22Rv1 (cell line): ENCODE results near the gene ICAM4.

Experiments
- CTCF ChIP-seq: fragments of 450-650 bp; IDR thresholded peaks from 2 replicates; pipeline ENCODE4 v1.5.1; 2017; ENCODE audit warnings: mild to moderate bottlenecking
- ZFX ChIP-seq: fragments of 450-650 bp; IDR thresholded peaks from 2 replicates; pipeline ENCODE4 v1.6.1; 2017; ENCODE audit warnings: antibody characterized with exemption, borderline replicate concordance

GRCh38 chr19:10243606-10244005, 43.1 kb upstream of the ICAM4 start:
- no peak for TF ChIP-seq CTCF
- TF ChIP-seq ZFX = no peak
